Measurements from ENCODE around the gene LRFN5.
"Not testable (repeated sequence)": the region's sequence is repeated elsewhere in the genome, so short reads cannot be mapped to it uniquely, and the experiment has no call there.

Gene LRFN5

GRCh38 chr14:41606532-41607303 lies at the start of gene LRFN5:
Gene LRFN5, plus strand, starts transcription at chr14:41606876.
- peak; percentile 52 for DNase-seq

- no peak for DNase-seq
Observed at GRCh38 chr14:41558490-41558889, 48.2 kb upstream of the LRFN5 start.

DNA sequence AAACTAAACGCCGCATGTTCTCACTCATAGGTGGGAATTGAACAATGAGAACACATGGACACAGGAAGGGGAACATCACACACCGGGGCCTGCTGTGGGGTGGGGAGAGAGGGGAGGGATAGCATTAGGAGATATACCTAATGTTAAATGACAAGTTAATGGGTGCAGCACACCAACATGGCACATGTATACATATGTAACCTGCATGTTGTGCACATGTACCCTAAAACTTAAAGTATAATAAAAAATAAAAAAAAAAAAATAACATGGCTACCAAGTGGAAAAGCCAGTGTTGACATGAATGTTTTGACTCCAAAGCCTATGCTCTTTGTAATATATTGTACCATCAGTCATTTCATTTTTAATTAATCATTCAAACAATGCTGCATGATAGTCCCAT lies 39.8 kb upstream of the LRFN5 start:
- DNase-seq, result not testable (repeated sequence)

DNA sequence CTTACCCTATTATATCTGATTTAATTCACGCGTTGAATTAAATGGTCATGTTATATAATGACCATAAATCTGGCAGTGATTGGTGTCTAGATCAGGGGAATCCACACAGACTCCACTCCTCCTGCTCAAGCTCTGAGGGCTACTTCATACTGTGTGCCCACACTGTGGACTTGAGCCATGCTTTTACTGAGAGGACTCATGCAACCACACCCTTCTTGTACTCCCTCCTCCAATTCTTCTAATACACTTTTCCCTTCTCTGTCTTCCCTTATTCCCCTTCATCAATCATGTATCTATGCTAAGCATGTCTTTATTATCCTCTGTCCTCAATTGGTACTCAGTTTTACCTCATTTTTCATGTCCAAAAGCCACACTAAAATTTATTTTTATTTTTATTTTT lies 37.7 kb upstream of the LRFN5 start:
- no peak for DNase-seq

GRCh38 chr14:41570415-41571155 lies 36.1 kb upstream of the LRFN5 start:
- no peak for DNase-seq

- no peak for DNase-seq
Observed at GRCh38 chr14:41586237-41586636, 20.4 kb upstream of the LRFN5 start.

- no peak for DNase-seq
Observed at GRCh38 chr14:41597647-41598046, 9.0 kb upstream of the LRFN5 start.

GRCh38 chr14:41599805-41600385 lies 6.8 kb upstream of the LRFN5 start:
- not testable (repeated sequence) for DNase-seq

GRCh38 chr14:41604721-41605531 lies 1.8 kb upstream of the LRFN5 start:
- peak; percentile 64 for DNase-seq

- DNase-seq, result peak; percentile 72
Observed at GRCh38 chr14:41605550-41606281, 960 bp upstream of the LRFN5 start.

DNA sequence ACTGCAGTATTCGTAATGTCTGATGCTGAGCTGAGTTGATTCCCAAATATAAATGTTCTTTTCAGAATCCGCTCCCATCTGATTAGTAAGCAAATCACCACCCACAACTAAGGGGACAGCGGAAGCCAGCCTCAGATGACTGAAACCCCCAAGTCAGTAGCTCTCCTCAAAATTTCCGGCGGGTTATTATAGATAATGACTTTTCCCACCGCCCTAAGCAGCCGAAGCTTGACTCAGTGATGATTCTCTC lies 469 bp upstream of the LRFN5 start:
- DNase-seq, result no peak

DNA sequence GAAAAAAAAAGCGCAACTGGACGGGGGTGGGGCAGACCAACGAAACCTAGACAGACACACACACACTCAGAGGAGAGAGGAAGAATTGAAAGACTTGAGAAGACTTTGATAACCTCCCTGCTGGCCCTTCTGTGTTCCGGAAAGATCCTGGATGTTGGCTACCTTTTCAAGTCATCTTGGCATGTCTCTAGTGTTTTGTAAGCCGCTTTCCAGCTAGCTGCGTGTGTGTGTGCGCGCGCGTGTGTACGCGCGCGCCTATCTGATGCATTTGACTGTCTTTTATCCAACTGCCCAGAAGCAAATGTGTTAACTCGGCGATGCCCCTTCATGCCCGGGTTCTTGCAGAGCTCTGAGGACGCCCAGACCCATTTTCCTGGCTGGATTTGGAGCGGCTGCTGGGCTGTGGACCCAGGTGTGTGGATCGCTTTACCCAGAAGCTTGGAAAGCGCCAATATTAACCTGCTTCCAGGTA lies 664 bp downstream of the LRFN5 start:
- DNase-seq, result peak; percentile 52

- peak; percentile 56 for DNase-seq
Observed at GRCh38 chr14:41607966-41608663, 1.4 kb downstream of the LRFN5 start.

DNA sequence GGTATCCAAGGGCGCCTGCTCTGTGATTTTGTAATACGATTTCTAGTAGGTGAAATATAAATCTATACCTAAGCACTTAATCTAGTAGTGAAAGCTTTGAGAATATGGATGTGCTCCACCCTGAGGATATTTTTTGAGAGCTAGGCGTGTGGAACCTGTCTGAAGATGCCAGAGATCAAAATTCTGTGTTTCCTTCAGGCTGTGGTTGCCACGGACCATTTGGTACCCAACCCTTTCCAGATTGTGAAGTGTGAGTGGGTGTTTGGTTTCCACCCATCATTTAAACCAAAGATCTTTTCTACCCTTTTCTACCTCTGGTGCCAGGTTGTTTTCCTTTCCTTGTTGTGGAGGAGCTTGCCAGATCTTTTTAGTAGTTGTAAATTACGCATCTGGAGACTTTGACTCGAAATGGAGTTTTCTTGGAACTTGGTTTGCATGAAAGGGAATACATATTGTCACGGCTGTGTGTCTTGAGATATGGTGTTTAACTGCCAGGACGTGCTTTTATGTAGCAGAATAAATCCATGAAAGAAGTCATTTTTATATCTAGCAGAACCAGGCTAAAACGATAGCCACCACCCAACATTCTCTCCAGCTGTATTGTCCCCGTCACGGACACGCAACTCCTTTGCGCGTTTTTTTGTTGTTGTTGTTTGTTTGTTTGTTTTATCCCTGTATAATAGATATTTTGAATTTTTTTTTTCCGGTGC lies 2.2 kb downstream of the LRFN5 start:
- DNase-seq, result no peak

GRCh38 chr14:41609704-41610183 lies 3.1 kb downstream of the LRFN5 start:
- no peak for DNase-seq

DNA sequence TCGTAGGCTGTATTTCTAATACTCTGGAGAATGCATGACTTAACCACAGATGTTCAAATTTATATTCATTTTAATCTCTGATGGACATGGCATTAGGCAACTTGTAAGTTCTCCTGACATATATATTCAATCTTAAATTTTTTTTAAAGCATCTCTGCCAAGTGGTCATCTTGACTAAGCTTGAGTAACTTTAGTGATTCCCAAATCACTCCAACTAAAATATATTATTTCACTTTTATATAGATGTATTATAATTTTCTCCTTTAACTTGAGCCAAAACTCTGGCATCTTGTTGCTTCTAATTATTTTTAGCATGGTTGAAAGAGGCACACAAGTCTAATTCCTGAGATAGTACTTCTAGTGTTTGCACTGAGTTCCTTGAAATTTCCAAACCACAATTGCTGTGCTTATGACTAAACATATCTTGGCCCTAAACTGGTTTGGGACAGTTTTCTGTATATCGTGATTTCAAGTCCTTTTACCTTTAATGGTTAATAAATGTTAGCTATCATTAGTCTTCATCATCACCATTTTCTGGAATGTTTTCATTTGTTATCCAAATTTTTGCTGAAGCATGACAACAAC lies 8.4 kb downstream of the LRFN5 start:
- no peak for DNase-seq

GRCh38 chr14:41623736-41624135 lies 17.1 kb downstream of the LRFN5 start:
- no peak for DNase-seq

GRCh38 chr14:41629876-41630275 lies 23.2 kb downstream of the LRFN5 start:
- no peak for DNase-seq

GRCh38 chr14:41634286-41634685 lies 27.6 kb downstream of the LRFN5 start:
- DNase-seq, result no peak

DNA sequence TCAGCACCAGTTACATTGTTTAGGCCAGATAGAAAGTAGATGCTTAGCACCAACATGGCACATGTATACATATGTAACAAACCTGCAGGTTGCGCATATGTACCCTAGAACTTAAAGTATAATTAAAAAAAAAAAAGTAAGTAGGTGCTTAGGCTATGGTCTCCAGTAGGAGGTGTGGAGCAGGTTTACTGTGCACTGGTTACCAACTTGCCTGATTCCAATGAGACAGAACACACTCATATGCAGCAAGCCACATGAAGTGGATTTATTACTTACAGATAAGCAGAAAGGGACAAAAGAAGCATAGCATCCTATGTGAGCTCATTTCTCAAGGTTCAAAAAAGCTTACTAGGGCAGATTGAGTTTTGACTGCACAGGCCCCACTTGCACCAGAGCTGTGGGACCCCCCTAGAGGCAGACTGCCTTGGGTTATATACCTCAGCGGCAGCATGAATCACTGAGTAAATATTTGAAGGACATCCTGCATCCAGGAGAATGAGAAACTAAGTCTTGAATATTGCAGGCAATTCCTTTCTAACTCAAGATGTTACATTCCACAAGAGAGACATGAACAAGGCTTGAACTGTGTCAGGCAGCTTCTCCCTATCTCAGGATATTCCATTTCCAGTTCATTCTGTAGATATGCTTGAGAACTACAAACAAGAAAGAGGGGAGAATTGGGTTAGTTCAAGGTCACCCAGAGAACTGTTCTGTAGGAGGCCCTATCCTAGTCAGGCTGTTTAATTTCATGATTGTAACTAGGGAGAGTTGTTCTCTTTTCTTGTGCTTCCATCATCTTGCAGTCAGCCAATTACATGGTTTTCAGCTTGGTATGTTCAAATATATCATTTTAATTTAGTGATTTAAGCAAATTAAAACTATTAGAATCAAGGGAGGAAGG lies 30.1 kb downstream of the LRFN5 start:
- no peak for DNase-seq

All from NCI-H2029 treated with DMSO at 0.1 percent for 48 hours (cell line).